MCF 10A (cell line): ENCODE measurements around the gene MRPL57. TPM values are rescaled to one million over a fixed set of nuclear protein-coding genes. Genes with fewer than 3 reads are reported as not detected.

Experiments used
- BruUV-seq: library from RNA; stranded (reverse); fragments of 400-500 nt; replicated peaks from 2 replicates; lab custom pipeline; 2021; lab: Mats Ljungman, UMichigan
- CTCF ChIA-PET: fragments of 300-600 bp; sonication (Branson Sonifier 250); formaldehyde crosslinking; extraction: SDS; loops from one replicate; lab custom pipeline; 2021; ENCODE audit warnings: antibody characterized with exemption, inconsistent platforms; lab: Yijun Ruan, JAX
- POLR2A ChIA-PET: fragments of 300-600, 350-650 bp; sonication (Branson Sonifier 250); formaldehyde crosslinking; extraction: SDS; loops from one replicate; lab custom pipeline; 2020; ENCODE audit warnings: antibody characterized with exemption, inconsistent platforms; lab: Yijun Ruan, JAX
- DNase-seq: peaks from one replicate; pipeline ENCODE4 v3.0.0-alpha.2; 2018; ENCODE audit not compliant: unreplicated experiment
- H3K27ac Mint-ChIP-seq: one replicate; pipeline ENCODE4 v1.8.0; 2022; ENCODE audit warnings: mild to moderate bottlenecking, low read depth, mixed read lengths; ENCODE audit not compliant: unreplicated experiment
- H3K27me3 Mint-ChIP-seq: one replicate; pipeline ENCODE4 v1.8.0; 2022; ENCODE audit warnings: mixed read lengths; ENCODE audit not compliant: insufficient read depth, unreplicated experiment
- H3K36me3 Mint-ChIP-seq: one replicate; pipeline ENCODE4 v1.8.0; 2022; ENCODE audit warnings: mild to moderate bottlenecking, moderate library complexity, mixed read lengths; ENCODE audit not compliant: insufficient read depth, unreplicated experiment
- H3K4me1 Mint-ChIP-seq: one replicate; pipeline ENCODE4 v1.8.0; 2022; ENCODE audit warnings: mixed read lengths; ENCODE audit not compliant: insufficient read depth, unreplicated experiment
- H3K4me3 Mint-ChIP-seq: one replicate; pipeline ENCODE4 v1.8.0; 2022; ENCODE audit warnings: mild to moderate bottlenecking, moderate library complexity, mixed read lengths; ENCODE audit not compliant: unreplicated experiment
- H3K9me3 Mint-ChIP-seq: one replicate; pipeline ENCODE4 v1.8.0; 2022; ENCODE audit warnings: mixed read lengths; ENCODE audit not compliant: unreplicated experiment
- intact Hi-C: fragments of 100-400 bp; cut with micrococcal nuclease; formaldehyde crosslinking; loops from 2 replicates; pipeline ENCODE4 v1.14.1; 2022
- total RNA-seq: library from RNA; stranded (reverse); gene quantifications from 2 replicates; pipeline ENCODE4 v1.2.3, GENCODE V29; 2022
- TF ChIP-seq, protein P1 (sequence below): fragments of 200-600 bp; IDR thresholded peaks from one replicate; pipeline ENCODE4 v1.8.0; 2022; ENCODE audit warnings: antibody characterized with exemption, mild to moderate bottlenecking; ENCODE audit not compliant: unreplicated experiment

MRPL57 gene
- total RNA-seq, 1 experiment from 2014 or later, result 20.8 TPM

DNA sequence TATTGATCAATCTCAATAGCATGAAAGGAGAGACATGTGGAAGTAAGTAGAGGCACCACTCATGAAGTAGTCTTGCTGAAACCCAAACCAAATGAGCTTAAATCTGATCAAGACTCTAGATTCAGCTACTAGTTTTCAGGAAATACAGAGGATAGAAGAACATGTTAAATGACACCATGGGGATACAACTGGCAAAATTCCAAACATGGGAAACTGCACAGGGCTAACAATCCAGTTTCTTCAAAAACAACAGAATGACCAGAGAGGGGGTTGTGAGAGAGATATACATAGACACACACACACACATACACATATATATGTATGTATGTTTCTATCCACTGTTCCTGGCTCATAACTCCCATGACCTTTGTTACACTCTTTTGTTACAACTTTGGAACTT lies 44.8 kb downstream of the MRPL57 start:
- intact Hi-C loops, result no loop called here
- Mint-ChIP-seq H3K4me1 (no peaks in the 10 kb centered on the region), H3K9me3 (peaks cover 12% of the 10 kb centered on the region), H3K27me3 (no peaks in the 10 kb centered on the region), H3K27ac (no peak overlapping the region), H3K4me3 (no peak overlapping the region), H3K36me3 (no peaks in the 10 kb centered on the region)
- POLR2A ChIA-PET, result interaction anchor here (1.2 kb wide), 1 partner anchor 382 kb away, joined by 3 read pairs; the partner anchor contains the start of gene MICU2
- no TSS peak for BruUV-seq
- CTCF ChIA-PET, result interaction anchor here (0.6 kb wide), 1 partner anchor 43 kb away, joined by 4 read pairs; no protein-coding TSS in a partner anchor
- TF ChIP-seq, protein P1, sequence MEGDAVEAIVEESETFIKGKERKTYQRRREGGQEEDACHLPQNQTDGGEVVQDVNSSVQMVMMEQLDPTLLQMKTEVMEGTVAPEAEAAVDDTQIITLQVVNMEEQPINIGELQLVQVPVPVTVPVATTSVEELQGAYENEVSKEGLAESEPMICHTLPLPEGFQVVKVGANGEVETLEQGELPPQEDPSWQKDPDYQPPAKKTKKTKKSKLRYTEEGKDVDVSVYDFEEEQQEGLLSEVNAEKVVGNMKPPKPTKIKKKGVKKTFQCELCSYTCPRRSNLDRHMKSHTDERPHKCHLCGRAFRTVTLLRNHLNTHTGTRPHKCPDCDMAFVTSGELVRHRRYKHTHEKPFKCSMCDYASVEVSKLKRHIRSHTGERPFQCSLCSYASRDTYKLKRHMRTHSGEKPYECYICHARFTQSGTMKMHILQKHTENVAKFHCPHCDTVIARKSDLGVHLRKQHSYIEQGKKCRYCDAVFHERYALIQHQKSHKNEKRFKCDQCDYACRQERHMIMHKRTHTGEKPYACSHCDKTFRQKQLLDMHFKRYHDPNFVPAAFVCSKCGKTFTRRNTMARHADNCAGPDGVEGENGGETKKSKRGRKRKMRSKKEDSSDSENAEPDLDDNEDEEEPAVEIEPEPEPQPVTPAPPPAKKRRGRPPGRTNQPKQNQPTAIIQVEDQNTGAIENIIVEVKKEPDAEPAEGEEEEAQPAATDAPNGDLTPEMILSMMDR, result no peak
- DNase-seq, result no peak

DNA sequence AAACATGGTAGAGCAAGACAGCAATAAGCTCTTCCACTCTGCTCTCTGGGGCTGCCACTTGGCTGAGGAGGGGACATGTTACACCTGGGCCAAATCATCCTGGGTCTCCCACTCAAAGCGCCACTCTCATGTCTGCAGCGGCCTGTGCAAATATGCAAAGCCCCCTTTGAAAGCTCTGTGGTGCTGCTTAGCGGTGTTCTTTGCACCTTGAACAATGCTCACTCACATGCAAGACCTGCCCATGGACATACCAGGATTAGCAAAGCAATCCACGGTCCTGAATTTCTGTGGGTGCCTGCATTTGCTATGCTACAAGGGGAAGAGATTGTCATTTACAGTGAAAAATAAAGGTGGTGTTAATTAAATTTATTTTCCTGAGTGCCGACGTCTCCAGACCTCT lies 48.6 kb downstream of the MRPL57 start:
- Mint-ChIP-seq H3K27ac (no peak overlapping the region), H3K4me3 (no peak overlapping the region), H3K9me3 (peaks cover 12% of the 10 kb centered on the region), H3K4me1 (no peaks in the 10 kb centered on the region), H3K36me3 (no peaks in the 10 kb centered on the region), H3K27me3 (no peaks in the 10 kb centered on the region)
- POLR2A ChIA-PET, result no interaction called here
- intact Hi-C loops, result no loop called here
- DNase-seq, result no peak
- CTCF ChIA-PET, result no interaction called here
- no TSS peak for BruUV-seq
- TF ChIP-seq, protein P1, result no peak

DNA sequence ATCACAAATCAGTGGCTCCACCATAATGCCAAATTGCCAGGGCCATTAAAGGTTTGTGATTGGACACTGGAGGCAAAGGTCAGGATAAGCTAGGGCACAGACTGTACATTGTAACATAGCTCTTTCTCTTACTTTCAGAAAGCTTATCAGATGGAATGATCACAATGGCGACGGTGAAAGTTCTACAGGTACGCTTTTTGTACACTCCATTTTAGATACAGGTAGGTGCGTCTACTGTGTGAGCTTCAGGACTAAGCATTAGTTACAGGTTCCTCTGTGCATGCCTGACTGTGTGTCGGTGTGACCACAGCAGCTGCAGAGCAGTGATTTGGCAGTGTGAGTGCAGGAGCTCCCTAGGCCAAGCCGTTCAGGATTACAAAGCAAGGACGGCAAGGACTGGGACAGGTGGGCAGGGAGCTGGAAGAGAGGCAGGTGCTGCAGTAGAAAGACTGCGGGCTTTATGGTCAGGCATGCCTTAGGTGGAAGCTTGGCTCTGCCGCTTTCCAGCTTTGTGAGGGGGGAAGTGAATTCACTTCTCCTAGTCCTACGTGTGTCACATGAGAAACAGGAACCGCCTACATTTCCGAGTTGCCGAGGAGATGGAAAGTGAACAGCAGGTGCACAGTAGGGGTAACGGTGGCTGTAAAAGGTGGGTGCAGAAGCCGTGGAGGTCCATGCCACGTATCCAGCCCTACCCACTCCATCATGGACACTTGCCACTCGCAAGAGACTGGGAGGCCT lies 49.6 kb downstream of the MRPL57 start:
- TF ChIP-seq, protein P1, result no peak
- no TSS peak for BruUV-seq
- Mint-ChIP-seq H3K4me3 (no peak overlapping the region), H3K27ac (no peak overlapping the region), H3K27me3 (no peaks in the 10 kb centered on the region), H3K4me1 (no peaks in the 10 kb centered on the region), H3K36me3 (no peaks in the 10 kb centered on the region), H3K9me3 (peaks cover 11% of the 10 kb centered on the region)
- CTCF ChIA-PET, result no interaction called here
- DNase-seq, result no peak
- intact Hi-C loops, result no loop called here
- POLR2A ChIA-PET, result no interaction called here

DNA sequence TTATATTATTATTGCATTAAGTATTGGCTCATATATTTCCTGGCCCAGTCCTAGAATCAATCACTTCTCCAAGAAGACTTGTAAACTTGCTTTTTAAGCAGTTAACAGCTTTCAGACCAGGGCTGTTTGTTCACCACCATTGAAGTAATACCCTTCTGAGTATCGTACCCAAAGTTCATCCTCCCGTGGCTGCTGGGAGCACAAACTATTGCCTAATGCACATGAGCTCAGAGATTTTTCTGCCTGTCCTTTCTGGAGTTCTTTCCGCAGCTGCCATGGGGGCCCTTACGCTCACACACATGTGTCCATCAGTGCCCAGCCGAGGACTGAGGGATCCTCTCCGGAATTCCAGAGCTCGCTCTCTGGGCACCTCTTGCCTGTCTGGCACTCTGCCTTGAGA lies 51.5 kb downstream of the MRPL57 start:
- ChIA-PET POLR2A (interaction anchor here (0.6 kb wide), 1 partner anchor 357 kb away, joined by 3 read pairs; no protein-coding TSS in a partner anchor), CTCF (interaction anchor here (1.0 kb wide), 2 partner anchors 20 to 25 kb away, joined by 3 to 4 read pairs; no protein-coding TSS in a partner anchor)
- intact Hi-C loops, result no loop called here
- Mint-ChIP-seq H3K9me3 (no peaks in the 10 kb centered on the region), H3K36me3 (no peaks in the 10 kb centered on the region), H3K4me3 (no peak overlapping the region), H3K4me1 (no peaks in the 10 kb centered on the region), H3K27ac (no peak overlapping the region), H3K27me3 (no peaks in the 10 kb centered on the region)
- no peak for DNase-seq
- TF ChIP-seq, protein P1, result no peak
- no TSS peak for BruUV-seq

Other genes starting within 250 kb of the MRPL57 start
- gene LATS2, start 115.1 kb upstream of the MRPL57 start, total RNA-seq, result 28.7 and 32.3 TPM in 2 replicates
- gene SAP18, start 36.5 kb upstream of the MRPL57 start, total RNA-seq, result 213 and 262 TPM in 2 replicates
- 5.9 and 16.4 TPM in 2 replicates for gene SKA3, start 106 bp upstream of the MRPL57 start, total RNA-seq